Stromal cell of bone marrow (primary cell): Measurements from ENCODE around the gene LYRM9.
"Not testable (repeated sequence)": the region's sequence is repeated elsewhere in the genome, so short reads cannot be mapped to it uniquely, and the experiment has no call there.

Source experiments
- DNase-seq: peaks from one replicate; pipeline ENCODE4 v3.0.0-alpha.2; 2012; ENCODE audit warnings: low read depth

The LYRM9 gene

DNA sequence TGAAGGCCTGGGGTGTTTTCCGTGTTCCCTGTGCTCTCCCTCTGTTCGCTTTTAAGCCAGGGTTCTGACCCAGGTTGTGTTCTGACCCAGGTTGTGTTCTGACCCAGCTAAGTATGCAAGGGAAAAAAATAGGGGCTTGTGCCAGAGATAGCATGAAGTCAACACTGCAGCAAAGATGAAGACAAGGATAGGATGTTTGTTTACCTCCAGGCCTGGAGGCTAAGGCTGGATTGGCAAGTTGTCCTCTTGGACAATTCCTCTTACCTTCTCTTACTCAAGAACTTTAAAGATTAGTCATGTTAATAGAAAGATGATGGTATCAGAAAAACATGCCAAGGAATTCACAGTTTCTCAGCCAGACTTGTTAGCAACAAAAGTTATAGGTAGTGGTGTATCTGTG, 19.4 kb downstream of the LYRM9 start:
- no peak for DNase-seq

DNA sequence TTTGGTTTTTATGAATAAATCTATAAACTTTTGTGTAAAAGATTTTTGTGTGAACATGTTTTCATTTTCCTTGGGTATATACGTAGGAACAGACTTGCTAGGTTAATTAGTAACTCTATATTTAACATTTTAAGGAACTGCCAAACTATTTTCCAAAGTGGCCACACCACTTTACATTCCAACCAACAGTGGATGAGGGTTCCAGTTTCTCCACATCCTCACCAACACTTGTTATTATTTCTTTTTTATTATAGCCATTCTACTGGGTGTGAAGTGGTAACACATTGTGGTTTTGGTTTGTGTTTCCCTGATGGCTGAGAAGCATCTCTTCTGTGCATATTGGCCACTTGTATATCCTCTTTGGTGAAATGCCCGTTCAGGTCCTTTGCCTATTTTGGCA, 20.0 kb downstream of the LYRM9 start:
- no peak for DNase-seq

GRCh38 chr17:27872776-27873175, 20.4 kb downstream of the LYRM9 start:
- DNase-seq, result no peak

DNA sequence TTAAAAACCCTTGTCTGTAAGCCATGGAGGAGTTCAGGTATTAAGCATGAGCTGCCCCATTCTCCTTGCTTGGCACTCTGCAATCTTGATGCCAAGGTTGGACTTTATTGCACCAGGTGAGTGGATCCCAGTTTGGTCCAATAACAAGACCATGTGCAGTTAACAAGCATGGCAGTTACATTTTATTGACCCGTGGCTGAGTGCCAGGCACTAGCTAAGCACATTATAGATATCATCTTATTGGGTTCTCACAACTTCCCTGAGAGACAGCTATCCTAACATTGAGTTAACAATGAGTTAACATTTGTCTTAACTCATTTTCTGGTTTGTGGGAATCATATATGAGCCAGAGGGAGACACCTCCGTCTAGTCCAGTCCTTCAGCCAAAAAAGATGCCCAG, 21.8 kb downstream of the LYRM9 start:
- DNase-seq, result no peak

DNA sequence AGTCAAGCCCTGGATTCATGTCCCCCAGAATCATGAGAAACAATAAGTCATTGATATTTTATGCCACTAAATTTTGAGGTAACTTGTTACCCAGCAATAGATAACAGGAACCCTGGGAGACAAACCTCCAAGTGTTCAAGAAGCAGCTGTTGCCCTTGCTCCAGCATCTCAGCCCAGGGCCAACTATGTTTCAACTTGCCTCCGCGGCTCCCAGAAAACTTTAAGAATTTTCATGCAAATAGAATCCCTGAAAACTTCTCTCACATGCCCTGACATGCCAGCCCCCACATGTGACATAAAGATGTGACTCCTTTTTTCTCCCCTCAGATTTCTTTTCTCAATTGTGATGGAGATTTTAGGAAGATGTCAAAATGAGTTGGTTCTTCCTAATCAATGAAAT, 22.8 kb downstream of the LYRM9 start:
- DNase-seq, result no peak

GRCh38 chr17:27868565-27868964, 24.6 kb downstream of the LYRM9 start:
- DNase-seq, result no peak

GRCh38 chr17:27862840-27863239, 30.3 kb downstream of the LYRM9 start:
- DNase-seq, result no peak

DNA sequence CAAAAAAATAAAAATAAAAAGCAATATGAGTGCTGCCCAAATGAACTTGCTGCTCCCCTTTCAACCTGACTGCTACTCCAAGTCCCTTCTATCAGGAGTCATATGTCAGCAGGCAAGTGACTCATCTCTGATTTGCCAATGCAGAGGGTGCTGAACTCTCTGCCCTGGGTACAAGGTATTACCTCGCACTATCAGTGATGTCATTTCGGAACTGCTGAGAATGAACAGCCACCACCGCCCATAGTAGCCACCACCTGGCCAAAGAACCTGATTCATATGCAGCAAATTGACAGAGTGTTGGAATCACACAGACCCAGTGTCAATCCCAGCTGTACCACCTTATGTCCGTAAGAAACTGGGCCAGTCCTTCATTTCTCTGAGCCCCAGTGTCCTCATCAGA, 31.2 kb downstream of the LYRM9 start:
- DNase-seq, result no peak

GRCh38 chr17:27860971-27861664, 32.0 kb downstream of the LYRM9 start:
- DNase-seq, result no peak

- no peak for DNase-seq
These were observed 34.4 kb downstream of the LYRM9 start for GRCh38 chr17:27858621-27859305.

GRCh38 chr17:27856676-27857432, 36.3 kb downstream of the LYRM9 start:
- DNase-seq, result no peak

DNA sequence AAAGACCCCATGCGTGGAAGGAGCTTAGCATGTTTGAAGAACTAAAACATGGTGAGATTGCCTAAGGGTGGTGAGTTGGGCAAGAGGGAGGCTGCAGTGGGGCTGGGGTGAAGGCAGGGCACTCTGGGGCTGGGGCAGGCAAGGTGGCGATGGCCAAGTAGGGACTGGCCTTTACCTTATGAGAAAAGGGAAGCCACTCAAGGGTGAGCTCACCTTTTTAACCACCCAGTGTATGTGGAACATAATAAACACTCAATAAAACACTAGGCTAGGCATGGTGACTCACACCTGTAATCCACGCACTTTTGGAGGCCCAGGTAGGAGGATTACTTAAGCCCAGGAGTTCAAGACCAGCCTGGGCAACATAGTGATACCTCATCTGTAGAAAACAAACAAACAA, 37.7 kb downstream of the LYRM9 start:
- DNase-seq, result no peak

- DNase-seq, result no peak
These were observed 39.0 kb downstream of the LYRM9 start for GRCh38 chr17:27854163-27854562.

GRCh38 chr17:27853091-27853490, 40.1 kb downstream of the LYRM9 start:
- DNase-seq, result no peak

DNA sequence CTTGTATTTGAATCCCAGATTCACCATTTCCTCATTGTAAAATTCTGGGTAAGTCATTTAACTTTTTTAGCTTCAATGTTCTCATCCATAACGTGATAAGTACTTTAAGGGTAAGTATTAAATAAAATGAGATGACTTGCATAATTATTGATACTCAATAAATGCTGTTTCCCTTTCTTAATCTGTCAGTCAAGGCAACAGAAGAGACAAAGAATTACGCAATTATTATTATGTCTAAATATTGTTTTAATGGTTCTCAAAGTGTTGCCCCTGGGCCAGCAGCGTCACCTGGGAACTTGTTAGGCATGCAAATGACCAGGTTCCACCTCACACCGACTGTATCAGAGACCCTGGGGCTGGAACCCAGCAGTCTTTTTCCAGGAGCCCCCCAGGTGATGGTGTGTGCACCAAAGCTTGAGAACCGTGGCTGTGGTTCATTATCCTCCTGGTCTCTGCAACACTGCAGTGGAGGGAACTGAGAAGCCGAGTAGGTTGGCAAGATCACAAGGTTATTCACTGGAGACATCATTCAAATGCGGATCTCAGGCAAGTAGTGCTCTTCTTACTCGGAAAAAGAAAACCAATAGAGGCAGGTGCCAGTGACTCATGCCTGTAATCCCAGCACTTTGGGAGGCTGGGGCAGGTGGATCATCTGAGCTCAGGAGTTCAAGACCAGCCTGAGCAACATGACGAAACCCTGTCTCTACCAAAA, 43.5 kb downstream of the LYRM9 start:
- DNase-seq, result no peak

- no peak for DNase-seq
These were observed 44.2 kb downstream of the LYRM9 start for GRCh38 chr17:27848931-27849330.

GRCh38 chr17:27846808-27847307, 46.3 kb downstream of the LYRM9 start:
- DNase-seq, result not testable (repeated sequence)

DNA sequence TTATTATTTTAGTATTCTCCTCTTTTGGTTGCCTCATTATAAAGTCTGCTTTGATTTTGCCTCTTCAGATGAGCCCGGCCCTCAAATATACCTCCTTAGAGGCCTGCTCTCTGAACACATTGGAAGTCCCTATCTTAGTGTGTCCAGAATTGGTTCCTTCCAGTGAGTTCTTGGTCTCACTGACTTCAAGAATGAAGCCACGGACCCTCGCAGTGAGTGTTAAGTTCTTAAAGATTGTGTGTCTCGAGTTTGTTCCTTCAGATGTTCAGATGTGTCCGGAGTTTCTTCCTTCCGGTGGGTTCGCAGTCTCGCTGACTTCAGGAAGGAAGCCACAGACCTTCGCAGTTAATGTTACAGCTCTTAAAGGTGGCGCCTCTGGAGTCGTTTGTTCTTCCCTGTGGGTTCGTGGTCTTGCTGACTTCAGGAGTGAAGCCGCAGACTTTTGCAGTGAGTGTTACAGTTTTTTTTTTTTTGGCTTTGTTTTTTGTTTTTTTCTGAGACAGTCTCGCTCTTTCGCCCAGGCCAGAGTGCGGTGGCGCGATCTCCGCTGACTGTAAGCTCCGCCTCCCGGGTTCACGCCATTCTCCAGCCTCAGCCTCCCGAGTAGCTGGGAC, 47.0 kb downstream of the LYRM9 start:
- DNase-seq, result no peak

GRCh38 chr17:27845264-27846041, 47.7 kb downstream of the LYRM9 start:
- DNase-seq, result no peak

GRCh38 chr17:27840688-27841087, 52.5 kb downstream of the LYRM9 start:
- DNase-seq, result no peak

GRCh38 chr17:27840406-27840678, 52.8 kb downstream of the LYRM9 start:
- not testable (repeated sequence) for DNase-seq
